ENCODE data around the gene CDH13.
A peak's percentile ranks its signal among the peaks of the same experiment; 100 is the strongest.

CDH13 gene

DNA sequence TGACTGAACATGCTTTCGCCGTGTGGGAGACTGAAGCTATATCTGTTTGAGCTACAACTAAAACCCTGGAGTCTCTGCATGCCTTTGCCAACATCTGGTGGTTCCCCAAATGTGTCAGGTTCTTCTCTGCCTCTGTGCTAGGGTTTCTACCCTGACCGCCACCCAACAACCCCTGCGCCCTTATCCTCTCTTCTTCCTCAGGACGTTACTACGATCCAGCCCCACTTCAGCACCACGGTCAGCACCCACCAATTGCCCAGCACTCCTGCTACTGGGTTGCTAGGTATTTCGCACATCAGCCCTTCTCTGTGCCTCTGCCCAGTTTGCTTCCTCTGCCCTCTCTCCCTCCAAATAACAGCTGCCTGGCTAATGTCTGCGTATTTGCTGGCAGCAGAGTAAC, 1074.7 kb downstream of the CDH13 start:
- intact Hi-C loops (cut with DNase I; ENCODE audit: low total_unique reads): no loop called here
- no peak for DNase-seq
- H3K9me3 ChIP-seq: no peaks in the 10 kb centered on the region
- no peak overlapping the region for H3K4me3 ChIP-seq
- no peak for TF ChIP-seq CTCF (IDR thresholded peaks at IDR 0.05)
- no peak overlapping the region for H3K27ac ChIP-seq
- no peaks in the 10 kb centered on the region for H3K36me3 ChIP-seq
- no peaks in the 10 kb centered on the region for H3K27me3 ChIP-seq
- no peaks in the 10 kb centered on the region for H3K4me1 ChIP-seq

DNA sequence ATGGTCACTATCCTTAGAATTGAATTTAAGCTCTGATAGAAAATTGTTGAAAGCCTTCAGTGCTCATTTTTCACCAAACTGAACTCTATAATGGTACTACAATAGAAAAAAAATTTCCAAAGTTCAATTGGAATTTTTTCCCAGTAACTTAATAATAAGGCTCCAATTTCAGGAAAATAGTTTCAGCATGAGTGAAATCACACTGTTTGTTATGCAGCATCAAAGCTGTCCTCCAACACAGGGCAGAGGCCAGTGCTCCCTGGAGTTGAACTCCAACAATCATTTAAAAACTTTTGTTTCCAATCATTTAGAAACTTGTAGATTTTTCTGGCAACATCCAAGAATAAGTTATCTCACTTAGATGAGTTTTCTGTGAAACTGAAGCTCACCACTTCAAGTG, 1077.9 kb downstream of the CDH13 start:
- H3K36me3 ChIP-seq: no peaks in the 10 kb centered on the region
- TF ChIP-seq CTCF (IDR thresholded peaks at IDR 0.05): no peak
- DNase-seq: no peak
- H3K9me3 ChIP-seq: no peaks in the 10 kb centered on the region
- no peaks in the 10 kb centered on the region for H3K27me3 ChIP-seq
- no peak overlapping the region for H3K27ac ChIP-seq
- no peak overlapping the region for H3K4me3 ChIP-seq
- intact Hi-C loops (cut with DNase I; ENCODE audit: low total_unique reads): no loop called here
- H3K4me1 ChIP-seq: no peaks in the 10 kb centered on the region

- no peak for DNase-seq
- intact Hi-C loops (cut with DNase I; ENCODE audit: low total_unique reads): no loop called here
- TF ChIP-seq CTCF (IDR thresholded peaks at IDR 0.05): no peak
- H3K4me3 ChIP-seq: no peak overlapping the region
- no peaks in the 10 kb centered on the region for H3K36me3 ChIP-seq
- no peaks in the 10 kb centered on the region for H3K27me3 ChIP-seq
- H3K27ac ChIP-seq: no peak overlapping the region
- H3K4me1 ChIP-seq: no peaks in the 10 kb centered on the region
- H3K9me3 ChIP-seq: no peaks in the 10 kb centered on the region
These were observed 1079.1 kb downstream of the CDH13 start for GRCh38 chr16:83705856-83706255.

GRCh38 chr16:83706394-83706793, 1079.6 kb downstream of the CDH13 start:
- H3K27me3 ChIP-seq: no peaks in the 10 kb centered on the region
- DNase-seq: no peak
- H3K4me3 ChIP-seq: no peak overlapping the region
- H3K4me1 ChIP-seq: no peaks in the 10 kb centered on the region
- no peak for TF ChIP-seq CTCF (IDR thresholded peaks at IDR 0.05)
- intact Hi-C loops (cut with DNase I; ENCODE audit: low total_unique reads): no loop called here
- no peaks in the 10 kb centered on the region for H3K9me3 ChIP-seq
- H3K27ac ChIP-seq: no peak overlapping the region
- no peaks in the 10 kb centered on the region for H3K36me3 ChIP-seq

DNA sequence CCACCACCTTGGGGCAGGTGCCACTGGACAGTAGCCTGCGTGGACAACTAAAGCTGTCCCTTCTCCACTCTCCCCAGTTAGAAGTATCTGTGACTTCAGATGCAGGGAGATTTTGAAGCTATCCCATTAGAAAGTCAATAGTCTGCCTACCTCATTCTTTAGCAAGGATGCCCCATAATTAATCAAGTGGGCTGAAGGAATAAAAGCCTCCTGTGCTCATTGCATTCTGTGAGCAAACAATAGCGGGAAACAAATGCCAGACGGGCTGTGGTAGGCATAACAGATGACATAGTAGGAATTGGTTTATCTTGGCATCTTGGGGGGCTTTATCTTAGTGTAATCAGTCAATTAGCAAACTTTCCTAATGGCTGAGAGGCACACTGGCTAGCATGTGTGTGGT, 1084.3 kb downstream of the CDH13 start:
- Histone ChIP-seq H3K4me1 (peaks cover 0 to 26% (median 17%) of the 10 kb centered on the region in 4 donors), H3K27ac (no peak overlapping the region), H3K9me3 (no peaks in the 10 kb centered on the region), H3K4me3 (no peak overlapping the region), H3K36me3 (no peaks in the 10 kb centered on the region), H3K27me3 (no peaks in the 10 kb centered on the region)
- intact Hi-C loops (cut with DNase I; ENCODE audit: low total_unique reads): no loop called here
- no peak for TF ChIP-seq CTCF (IDR thresholded peaks at IDR 0.05)
- DNase-seq: no peak

- Histone ChIP-seq H3K27ac (peak overlapping the region; percentile 21 to 52), H3K27me3 (no peaks in the 10 kb centered on the region), H3K9me3 (no peaks in the 10 kb centered on the region), H3K36me3 (no peaks in the 10 kb centered on the region), H3K4me1 (peaks cover 0 to 39% (median 17%) of the 10 kb centered on the region in 4 donors), H3K4me3 (no peak overlapping the region)
- no peak for DNase-seq
- intact Hi-C loops (cut with DNase I; ENCODE audit: low total_unique reads): no loop called here
- no peak for TF ChIP-seq CTCF (IDR thresholded peaks at IDR 0.05)
These were observed 1086.8 kb downstream of the CDH13 start for GRCh38 chr16:83713597-83713996.

Measured in tibial artery (tissue), 4 donors.